Endothelial cell (in vitro differentiated cells): ENCODE data around the gene SORCS2. TPM values are rescaled to one million over a fixed set of nuclear protein-coding genes. Genes with fewer than 3 reads are reported as not detected.

Experiments used
- DNase-seq: peaks from one replicate; pipeline ENCODE4 v3.0.0; 2021; ENCODE audit warnings: low spot score
- H3K27ac Mint-ChIP-seq: one replicate; pipeline ENCODE4 v1.8.0; 2021; ENCODE audit warnings: mixed read lengths, inconsistent platforms; ENCODE audit not compliant: unreplicated experiment
- H3K27me3 Mint-ChIP-seq: one replicate; pipeline ENCODE4 v1.8.0; 2021; ENCODE audit warnings: mild to moderate bottlenecking, moderate library complexity, mixed read lengths, inconsistent platforms; ENCODE audit not compliant: unreplicated experiment
- H3K36me3 Mint-ChIP-seq: one replicate; pipeline ENCODE4 v1.8.0; 2021; ENCODE audit warnings: mild to moderate bottlenecking, low read depth, mixed read lengths, inconsistent platforms; ENCODE audit not compliant: unreplicated experiment
- H3K4me1 Mint-ChIP-seq: one replicate; pipeline ENCODE4 v1.8.0; 2021; ENCODE audit warnings: mild to moderate bottlenecking, mixed read lengths, inconsistent platforms; ENCODE audit not compliant: unreplicated experiment
- H3K4me3 Mint-ChIP-seq: one replicate; pipeline ENCODE4 v1.8.0; 2021; ENCODE audit warnings: mild to moderate bottlenecking, mixed read lengths, inconsistent platforms; ENCODE audit not compliant: unreplicated experiment
- H3K9me3 Mint-ChIP-seq: one replicate; pipeline ENCODE4 v1.8.0; 2021; ENCODE audit warnings: mixed read lengths, inconsistent platforms; ENCODE audit not compliant: unreplicated experiment
- CTCF ChIP-seq: fragments of 200-600 bp; sonication (generic); IDR thresholded peaks from one replicate; pipeline ENCODE4 v1.5.0; 2021; ENCODE audit warnings: antibody characterized with exemption; ENCODE audit not compliant: unreplicated experiment
- total RNA-seq: library from RNA; stranded (reverse); fragmentation: NEBNext Ultra II Directional; extraction: Animal tissue kit (Norgen Biotek cat#: 25700); gene quantifications from one replicate; pipeline ENCODE4 v1.2.1, GENCODE V29; 2021; ENCODE audit not compliant: unreplicated experiment

SORCS2 gene
- total RNA-seq, 1 donor from 2014 or later: 1.3 TPM

GRCh38 chr4:7584098-7584497 is 391.8 kb downstream of the SORCS2 start:
- H3K9me3 Mint-ChIP-seq: no peaks in the 10 kb centered on the region
- H3K4me3 Mint-ChIP-seq: no peak overlapping the region
- peaks cover 5% of the 10 kb centered on the region for H3K36me3 Mint-ChIP-seq
- DNase-seq: no peak
- no peaks in the 10 kb centered on the region for H3K4me1 Mint-ChIP-seq
- no peak for TF ChIP-seq CTCF
- no peak overlapping the region for H3K27ac Mint-ChIP-seq
- peaks cover 3% of the 10 kb centered on the region for H3K27me3 Mint-ChIP-seq

GRCh38 chr4:7584606-7585159 is 392.3 kb downstream of the SORCS2 start:
- no peak overlapping the region for H3K27ac Mint-ChIP-seq
- peaks cover 1% of the 10 kb centered on the region for H3K36me3 Mint-ChIP-seq
- no peaks in the 10 kb centered on the region for H3K4me1 Mint-ChIP-seq
- H3K27me3 Mint-ChIP-seq: peaks cover 3% of the 10 kb centered on the region
- no peaks in the 10 kb centered on the region for H3K9me3 Mint-ChIP-seq
- TF ChIP-seq CTCF: no peak
- H3K4me3 Mint-ChIP-seq: no peak overlapping the region
- no peak for DNase-seq

- peaks cover 4% of the 10 kb centered on the region for H3K27me3 Mint-ChIP-seq
- no peak for TF ChIP-seq CTCF
- no peak overlapping the region for H3K27ac Mint-ChIP-seq
- H3K36me3 Mint-ChIP-seq: no peaks in the 10 kb centered on the region
- no peaks in the 10 kb centered on the region for H3K4me1 Mint-ChIP-seq
- DNase-seq: no peak
- H3K9me3 Mint-ChIP-seq: no peaks in the 10 kb centered on the region
- no peak overlapping the region for H3K4me3 Mint-ChIP-seq
Observed at GRCh38 chr4:7585768-7586167, 393.4 kb downstream of the SORCS2 start.

GRCh38 chr4:7587433-7588405 is 395.4 kb downstream of the SORCS2 start:
- peaks cover 2% of the 10 kb centered on the region for H3K4me1 Mint-ChIP-seq
- no peaks in the 10 kb centered on the region for H3K36me3 Mint-ChIP-seq
- no peak overlapping the region for H3K27ac Mint-ChIP-seq
- no peaks in the 10 kb centered on the region for H3K9me3 Mint-ChIP-seq
- peaks cover 6% of the 10 kb centered on the region for H3K27me3 Mint-ChIP-seq
- no peak overlapping the region for H3K4me3 Mint-ChIP-seq
- no peak for TF ChIP-seq CTCF
- DNase-seq: no peak

GRCh38 chr4:7590189-7590588 is 397.9 kb downstream of the SORCS2 start:
- Mint-ChIP-seq H3K4me1 (peaks cover 2% of the 10 kb centered on the region), H3K27ac (no peak overlapping the region), H3K9me3 (no peaks in the 10 kb centered on the region), H3K27me3 (peaks cover 8% of the 10 kb centered on the region), H3K4me3 (no peak overlapping the region), H3K36me3 (no peaks in the 10 kb centered on the region)
- no peak for DNase-seq
- no peak for TF ChIP-seq CTCF
